ENCODE data around the gene NR2C2. TPM values are rescaled to one million over a fixed set of nuclear protein-coding genes. Genes with fewer than 3 reads are reported as not detected.

The NR2C2 gene
- total RNA-seq, 2 experiments from 2014 or later: 60.6 to 61.3 TPM

DNA sequence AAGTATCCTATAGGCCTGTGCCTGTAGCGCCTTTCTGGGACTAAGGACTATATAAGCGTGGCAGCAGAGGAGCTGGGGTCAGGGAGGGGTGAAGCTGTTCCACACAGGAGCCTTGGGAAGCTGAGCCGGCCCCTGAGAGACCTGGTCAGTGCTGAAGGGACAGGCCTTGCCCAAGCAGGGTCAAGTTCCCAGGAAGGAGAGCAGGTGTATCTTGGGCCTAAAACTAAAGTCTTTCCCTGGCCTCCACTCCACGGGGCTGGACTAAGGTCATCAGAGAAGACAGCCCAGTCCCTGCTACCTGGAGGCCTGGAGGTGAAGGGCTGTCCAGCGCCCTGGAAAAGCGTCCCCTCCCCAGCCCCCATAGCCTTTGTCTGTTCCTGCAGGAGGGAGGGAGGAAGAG is 23.9 kb upstream of the NR2C2 start:
- no peak overlapping the region for H3K27ac Mint-ChIP-seq
- no peaks in the 10 kb centered on the region for H3K36me3 Mint-ChIP-seq (ENCODE audit: low read depth)
- no peak overlapping the region for H3K4me3 Mint-ChIP-seq
- no peaks in the 10 kb centered on the region for H3K4me1 Mint-ChIP-seq (ENCODE audit: low read depth)
- H3K27me3 Mint-ChIP-seq (ENCODE audit: low read depth): no peaks in the 10 kb centered on the region
- H3K9me3 Mint-ChIP-seq: no peaks in the 10 kb centered on the region
- CTCF ChIA-PET: interaction anchor here (0.9 to 3.5 kb wide), 6 partner anchors 107 to 288 kb away, joined by 3 to 16 read pairs (median 4); no protein-coding TSS in a partner anchor
- intact Hi-C loops (cut with micrococcal nuclease): no loop called here
- no peak for DNase-seq

DNA sequence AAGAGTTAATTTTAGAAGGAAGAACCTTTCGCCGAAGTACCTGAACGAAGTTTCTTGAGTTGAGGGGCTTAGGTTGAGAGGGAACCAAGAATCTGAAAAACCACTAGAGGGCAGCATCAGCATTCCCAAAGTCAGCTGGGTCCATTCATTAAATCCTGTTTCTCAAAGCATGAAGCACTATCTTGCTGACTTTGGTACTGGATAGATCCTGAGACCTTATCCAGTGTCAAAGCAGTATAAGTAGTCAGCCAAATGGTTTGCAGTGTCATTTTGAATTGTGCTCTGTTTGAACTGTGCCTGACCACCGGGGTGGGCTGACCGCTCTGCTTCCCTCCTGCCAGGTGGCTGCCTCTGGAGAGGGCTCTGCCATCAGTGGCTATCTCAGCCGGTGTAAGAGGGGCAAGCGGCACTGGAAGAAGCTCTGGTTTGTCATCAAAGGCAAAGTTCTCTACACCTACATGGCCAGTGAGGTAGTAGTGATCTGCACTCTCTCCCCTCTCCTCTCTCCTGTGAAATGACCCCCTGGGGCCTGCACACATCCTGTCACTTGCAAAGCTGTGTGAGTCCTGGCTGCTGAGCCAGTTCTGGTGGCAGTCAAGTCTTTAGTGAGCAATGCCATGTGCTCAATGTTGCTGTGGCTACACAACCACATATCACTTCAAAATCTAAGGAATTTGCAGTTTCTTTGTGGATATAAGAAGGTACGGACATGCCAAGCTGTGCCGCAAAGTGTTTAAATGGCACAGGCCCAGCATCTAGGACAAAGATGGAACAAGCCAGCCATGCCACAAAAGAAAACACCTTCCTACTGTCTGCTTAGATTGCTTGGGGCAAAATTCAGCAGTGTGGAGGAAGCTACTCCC is 21.4 kb upstream of the NR2C2 start:
- no peaks in the 10 kb centered on the region for H3K4me1 Mint-ChIP-seq (ENCODE audit: low read depth)
- no peak overlapping the region for H3K27ac Mint-ChIP-seq
- H3K4me3 Mint-ChIP-seq: no peak overlapping the region
- intact Hi-C loops (cut with micrococcal nuclease): loop anchor here (1.0 to 5.0 kb wide), 4 partner anchors 129 to 191 kb away; partner anchors contain the start of genes MRPS25 and RBSN
- no peaks in the 10 kb centered on the region for H3K36me3 Mint-ChIP-seq (ENCODE audit: low read depth)
- no peaks in the 10 kb centered on the region for H3K9me3 Mint-ChIP-seq
- CTCF ChIA-PET: interaction anchor here (0.5 to 1.8 kb wide), 15 partner anchors 18 to 278 kb away, joined by 3 to 6 read pairs (median 4); no protein-coding TSS in a partner anchor
- no peaks in the 10 kb centered on the region for H3K27me3 Mint-ChIP-seq (ENCODE audit: low read depth)
- DNase-seq: peak; percentile 59

DNA sequence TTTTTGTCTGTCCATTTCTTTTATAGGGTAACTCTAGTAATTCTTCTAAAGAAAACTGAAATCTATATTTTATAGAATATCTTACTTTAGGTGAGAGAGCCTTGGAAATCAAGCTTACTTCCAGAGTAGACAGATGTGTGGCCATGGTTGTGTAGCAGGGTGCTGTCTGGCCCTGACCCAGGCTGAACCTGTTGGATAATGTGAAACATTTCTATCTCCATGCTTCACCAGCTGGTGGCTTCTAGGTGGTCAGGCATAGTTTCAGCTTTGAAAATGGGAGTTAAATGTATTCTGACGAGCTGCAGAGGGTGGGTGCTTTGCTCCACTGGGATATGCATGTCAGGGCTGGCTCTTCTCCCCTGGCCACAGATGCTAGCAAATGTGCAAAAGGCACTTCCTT is 20.8 kb upstream of the NR2C2 start:
- Mint-ChIP-seq H3K4me1 (ENCODE audit: low read depth) (no peaks in the 10 kb centered on the region), H3K9me3 (no peaks in the 10 kb centered on the region), H3K36me3 (ENCODE audit: low read depth) (no peaks in the 10 kb centered on the region), H3K27ac (no peak overlapping the region), H3K27me3 (ENCODE audit: low read depth) (no peaks in the 10 kb centered on the region), H3K4me3 (no peak overlapping the region)
- no peak for DNase-seq
- intact Hi-C loops (cut with micrococcal nuclease): loop anchor here (5.0 kb wide), 1 partner anchor 191 kb away; no protein-coding TSS in a partner anchor
- CTCF ChIA-PET: interaction anchor here (0.5 to 1.8 kb wide), 19 partner anchors 15 to 434 kb away, joined by 3 to 6 read pairs (median 4); no protein-coding TSS in a partner anchor

DNA sequence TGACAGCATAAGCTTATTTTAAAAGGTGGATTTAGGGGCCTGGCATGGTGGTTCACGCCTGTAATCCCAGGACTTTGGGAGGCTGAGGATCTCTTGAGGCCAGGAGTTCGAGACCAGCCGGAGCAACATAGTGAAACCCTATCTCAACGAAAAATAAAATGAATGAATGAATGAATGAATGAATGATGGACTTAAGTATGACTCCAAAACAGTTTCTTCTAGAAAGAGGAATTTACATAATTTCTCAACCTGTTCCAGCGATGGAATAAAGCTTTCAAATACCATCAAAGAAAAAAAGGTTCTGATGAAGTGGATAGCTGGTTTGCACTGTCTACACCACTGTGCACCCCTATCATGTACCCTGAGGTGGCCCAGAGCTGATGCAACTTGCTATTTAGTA is 20.1 kb upstream of the NR2C2 start:
- Mint-ChIP-seq H3K4me3 (no peak overlapping the region), H3K4me1 (ENCODE audit: low read depth) (no peaks in the 10 kb centered on the region), H3K27me3 (ENCODE audit: low read depth) (no peaks in the 10 kb centered on the region), H3K27ac (no peak overlapping the region), H3K36me3 (ENCODE audit: low read depth) (no peaks in the 10 kb centered on the region), H3K9me3 (no peaks in the 10 kb centered on the region)
- no peak for DNase-seq
- CTCF ChIA-PET: interaction anchor here (0.8 to 1.8 kb wide), 9 partner anchors 14 to 435 kb away, joined by 3 to 6 read pairs (median 4); no protein-coding TSS in a partner anchor
- intact Hi-C loops (cut with micrococcal nuclease): loop anchor here (5.0 kb wide), 1 partner anchor 190 kb away; no protein-coding TSS in a partner anchor

DNA sequence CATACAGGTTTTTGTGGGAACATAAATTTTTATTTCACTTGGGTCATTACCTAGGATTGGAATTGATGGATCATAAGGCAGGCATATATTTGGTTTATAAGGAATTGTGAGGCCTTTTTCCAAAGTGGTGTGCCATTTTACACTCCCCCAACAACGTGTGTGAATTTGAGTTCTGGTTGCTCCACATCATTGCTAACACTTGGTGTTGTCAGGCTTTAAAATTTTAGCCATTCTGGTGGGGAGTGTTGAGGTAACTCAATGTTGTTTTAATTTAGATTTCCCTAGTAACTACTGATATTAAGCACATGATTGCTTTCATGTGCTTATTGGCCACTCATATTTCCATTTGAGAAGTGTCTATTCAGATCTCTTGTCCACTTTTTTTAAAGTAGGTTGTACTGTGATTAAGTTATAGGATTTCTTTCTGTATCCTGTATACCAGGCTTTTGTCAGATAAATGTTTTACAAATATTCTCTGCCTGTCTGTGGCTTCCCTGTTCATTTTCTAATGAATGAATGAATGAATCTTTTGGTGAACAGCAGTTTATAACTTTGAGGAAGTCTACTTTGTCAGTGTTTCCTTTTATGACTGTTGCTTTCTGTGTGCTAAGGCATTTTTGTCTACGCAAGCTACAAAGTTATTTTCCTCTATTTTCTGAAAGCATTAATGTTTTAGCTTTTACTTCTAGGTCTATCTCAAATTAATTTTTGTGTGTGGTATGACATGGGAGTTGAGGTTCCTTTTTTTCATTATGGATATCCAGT is 17.9 kb upstream of the NR2C2 start:
- no peak overlapping the region for H3K27ac Mint-ChIP-seq
- intact Hi-C loops (cut with micrococcal nuclease): loop anchor here (5.0 kb wide), 1 partner anchor 188 kb away; no protein-coding TSS in a partner anchor
- no peaks in the 10 kb centered on the region for H3K9me3 Mint-ChIP-seq
- H3K4me1 Mint-ChIP-seq (ENCODE audit: low read depth): no peaks in the 10 kb centered on the region
- CTCF ChIA-PET: no interaction called here
- H3K27me3 Mint-ChIP-seq (ENCODE audit: low read depth): no peaks in the 10 kb centered on the region
- no peak for DNase-seq
- no peaks in the 10 kb centered on the region for H3K36me3 Mint-ChIP-seq (ENCODE audit: low read depth)
- H3K4me3 Mint-ChIP-seq: no peak overlapping the region

DNA sequence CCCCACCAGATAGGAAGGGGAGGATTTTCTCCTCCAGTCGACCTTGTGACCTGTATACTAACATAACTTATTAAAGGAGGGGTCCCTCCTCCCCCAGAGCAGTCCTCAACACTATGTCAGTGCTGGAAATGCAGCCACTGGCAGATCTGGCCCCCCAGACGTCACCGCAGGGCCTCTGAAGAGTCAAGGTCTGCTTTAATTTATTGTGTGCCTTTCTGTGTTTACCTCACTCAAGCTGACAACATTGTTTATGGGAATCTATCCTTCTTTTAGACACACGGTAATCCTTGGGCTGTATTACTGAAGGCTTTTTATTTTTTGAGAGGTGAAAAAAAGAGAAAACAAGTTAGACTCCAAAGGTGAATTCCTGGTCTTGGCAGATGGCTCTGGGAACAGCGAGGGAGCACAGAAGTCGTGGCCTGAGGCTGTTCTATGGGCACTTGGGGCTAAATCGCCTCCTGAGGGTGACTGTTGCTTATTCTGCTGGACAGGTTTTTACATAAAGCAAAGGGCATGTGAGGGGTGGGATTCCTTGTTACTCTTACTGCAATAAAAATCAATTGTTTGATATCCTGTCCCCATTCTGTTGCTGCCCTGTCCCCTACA is 13.5 kb upstream of the NR2C2 start:
- intact Hi-C loops (cut with micrococcal nuclease): no loop called here
- CTCF ChIA-PET: interaction anchor here (0.7 kb wide), 1 partner anchor 10 kb away, joined by 3 read pairs; no protein-coding TSS in a partner anchor

DNA sequence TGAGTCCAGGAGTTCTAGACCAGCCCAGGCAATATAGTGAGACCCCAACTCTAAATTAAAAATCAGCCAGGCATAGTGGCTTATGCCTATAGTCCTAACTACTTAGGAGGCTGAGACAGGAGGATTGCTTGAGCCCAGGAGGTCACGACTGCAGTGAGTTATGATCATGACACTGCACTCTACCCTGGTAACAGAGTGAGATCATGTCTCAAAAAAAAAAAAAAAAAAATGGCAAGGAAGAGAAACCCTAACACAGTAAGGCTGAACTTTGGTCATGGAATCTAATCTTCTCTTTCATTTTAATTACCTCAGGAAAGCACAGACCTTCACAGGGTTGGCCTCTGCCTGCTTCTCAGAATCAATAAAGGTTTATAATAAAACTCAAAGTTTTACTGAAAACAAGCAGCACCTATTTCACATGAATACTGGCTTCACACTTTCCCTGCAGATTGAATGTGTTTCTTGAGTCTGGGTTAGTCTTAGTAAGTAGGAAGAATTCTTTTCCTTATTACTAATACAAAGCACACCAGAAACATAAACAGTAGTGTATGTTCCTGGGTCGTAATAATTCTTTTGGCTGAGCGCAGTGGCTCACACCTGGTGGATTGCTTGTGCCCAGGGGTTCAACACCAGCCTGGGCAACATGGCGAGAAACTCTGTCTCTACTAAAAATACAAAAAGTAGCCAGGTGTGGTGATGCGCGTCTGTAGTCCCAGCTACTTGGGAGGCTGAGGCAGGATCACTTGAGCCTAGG is 11.6 kb upstream of the NR2C2 start:
- no peak overlapping the region for H3K4me3 Mint-ChIP-seq

More for the DNA sequence above, 13.5 kb upstream of the NR2C2 start:
- no peaks in the 10 kb centered on the region for H3K27me3 Mint-ChIP-seq (ENCODE audit: low read depth)
- DNase-seq: no peak
- H3K4me3 Mint-ChIP-seq: no peak overlapping the region
- no peaks in the 10 kb centered on the region for H3K36me3 Mint-ChIP-seq (ENCODE audit: low read depth)
- H3K4me1 Mint-ChIP-seq (ENCODE audit: low read depth): no peaks in the 10 kb centered on the region
- H3K9me3 Mint-ChIP-seq: no peaks in the 10 kb centered on the region
- H3K27ac Mint-ChIP-seq: no peak overlapping the region

DNA sequence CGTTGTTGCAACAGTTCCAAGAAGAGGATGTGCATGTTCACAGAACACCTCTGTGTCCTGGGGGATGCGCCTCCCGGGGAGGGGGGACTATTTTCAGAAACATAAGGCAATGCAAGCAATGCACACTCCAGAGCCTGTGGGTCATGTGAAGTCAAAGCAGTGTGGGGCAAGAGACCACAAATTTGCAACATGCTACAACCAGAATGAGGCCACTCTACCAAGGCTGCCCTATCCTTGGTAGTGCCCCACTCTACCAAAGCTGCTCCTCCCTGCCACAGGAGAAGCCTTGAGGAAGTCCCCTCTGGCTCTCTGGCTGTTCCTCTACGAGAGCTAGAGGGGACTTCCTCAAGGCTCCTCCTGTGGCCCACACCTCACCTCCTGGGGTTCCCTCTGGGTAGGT is 8.4 kb upstream of the NR2C2 start:
- Mint-ChIP-seq H3K27ac (no peak overlapping the region), H3K4me1 (ENCODE audit: low read depth) (peaks cover 6% of the 10 kb centered on the region), H3K9me3 (no peaks in the 10 kb centered on the region), H3K36me3 (ENCODE audit: low read depth) (peaks cover 5% of the 10 kb centered on the region), H3K4me3 (no peak overlapping the region), H3K27me3 (ENCODE audit: low read depth) (no peaks in the 10 kb centered on the region)
- intact Hi-C loops (cut with micrococcal nuclease): no loop called here
- no peak for DNase-seq
- CTCF ChIA-PET: interaction anchor here (0.9 kb wide), 1 partner anchor 21 kb away, joined by 3 read pairs; no protein-coding TSS in a partner anchor

More for the DNA sequence above, 11.6 kb upstream of the NR2C2 start:
- H3K9me3 Mint-ChIP-seq: no peaks in the 10 kb centered on the region
- no peak for DNase-seq
- H3K27me3 Mint-ChIP-seq (ENCODE audit: low read depth): no peaks in the 10 kb centered on the region
- CTCF ChIA-PET: no interaction called here
- no peaks in the 10 kb centered on the region for H3K4me1 Mint-ChIP-seq (ENCODE audit: low read depth)
- H3K27ac Mint-ChIP-seq: no peak overlapping the region
- intact Hi-C loops (cut with micrococcal nuclease): no loop called here
- H3K36me3 Mint-ChIP-seq (ENCODE audit: low read depth): no peaks in the 10 kb centered on the region

DNA sequence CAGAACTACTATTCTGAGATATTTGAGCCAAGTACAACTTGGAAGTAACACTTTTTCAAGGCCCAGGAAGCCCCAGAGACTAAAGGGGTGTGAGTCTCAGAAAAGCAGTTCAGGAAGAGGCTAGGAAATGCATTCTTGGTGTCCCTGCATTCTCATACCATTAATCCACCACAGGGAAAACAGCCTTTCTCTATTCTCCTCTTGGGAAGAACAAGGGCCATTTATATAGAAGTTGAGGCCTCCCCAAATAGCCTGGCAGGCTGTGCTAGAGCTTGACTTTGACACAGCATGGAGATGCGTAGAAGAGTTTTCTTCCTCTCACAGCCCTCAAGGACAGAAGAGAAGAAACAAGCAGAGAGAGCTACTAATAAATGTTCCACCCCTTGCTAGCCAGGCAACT is 5.5 kb upstream of the NR2C2 start:
- H3K4me3 Mint-ChIP-seq: no peak overlapping the region
- DNase-seq: no peak
- CTCF ChIA-PET: interaction anchor here (0.5 kb wide), 1 partner anchor 15 kb away, joined by 3 read pairs; no protein-coding TSS in a partner anchor
- intact Hi-C loops (cut with micrococcal nuclease): no loop called here
- H3K27me3 Mint-ChIP-seq (ENCODE audit: low read depth): no peaks in the 10 kb centered on the region
- H3K36me3 Mint-ChIP-seq (ENCODE audit: low read depth): peaks cover 20% of the 10 kb centered on the region
- peaks cover 21% of the 10 kb centered on the region for H3K4me1 Mint-ChIP-seq (ENCODE audit: low read depth)
- H3K9me3 Mint-ChIP-seq: no peaks in the 10 kb centered on the region
- H3K27ac Mint-ChIP-seq: no peak overlapping the region

DNA sequence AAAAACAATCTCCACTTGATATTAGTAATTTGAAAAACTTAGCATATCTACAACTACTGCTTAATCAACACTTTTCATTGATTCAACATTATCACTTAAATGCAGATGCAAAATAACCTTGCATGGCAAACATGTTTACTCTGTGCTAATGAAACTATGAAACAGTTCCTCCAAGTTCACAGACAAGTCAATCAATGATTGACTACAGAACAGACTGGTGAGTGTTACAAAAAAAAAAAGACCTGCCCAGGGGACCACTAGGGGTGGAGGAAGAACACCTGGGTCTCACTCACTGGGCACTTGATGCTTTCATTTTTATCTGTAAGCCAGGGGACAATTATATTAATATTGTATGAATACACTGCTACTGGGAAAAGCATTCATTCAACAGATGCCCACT is 4.3 kb upstream of the NR2C2 start:
- H3K4me1 Mint-ChIP-seq (ENCODE audit: low read depth): peaks cover 21% of the 10 kb centered on the region
- no peak for DNase-seq
- H3K36me3 Mint-ChIP-seq (ENCODE audit: low read depth): peaks cover 20% of the 10 kb centered on the region
- CTCF ChIA-PET: interaction anchor here (1.2 kb wide), 1 partner anchor 22 kb away, joined by 6 read pairs; no protein-coding TSS in a partner anchor
- no peaks in the 10 kb centered on the region for H3K27me3 Mint-ChIP-seq (ENCODE audit: low read depth)
- intact Hi-C loops (cut with micrococcal nuclease): no loop called here
- no peaks in the 10 kb centered on the region for H3K9me3 Mint-ChIP-seq
- H3K4me3 Mint-ChIP-seq: no peak overlapping the region
- H3K27ac Mint-ChIP-seq: no peak overlapping the region

DNA sequence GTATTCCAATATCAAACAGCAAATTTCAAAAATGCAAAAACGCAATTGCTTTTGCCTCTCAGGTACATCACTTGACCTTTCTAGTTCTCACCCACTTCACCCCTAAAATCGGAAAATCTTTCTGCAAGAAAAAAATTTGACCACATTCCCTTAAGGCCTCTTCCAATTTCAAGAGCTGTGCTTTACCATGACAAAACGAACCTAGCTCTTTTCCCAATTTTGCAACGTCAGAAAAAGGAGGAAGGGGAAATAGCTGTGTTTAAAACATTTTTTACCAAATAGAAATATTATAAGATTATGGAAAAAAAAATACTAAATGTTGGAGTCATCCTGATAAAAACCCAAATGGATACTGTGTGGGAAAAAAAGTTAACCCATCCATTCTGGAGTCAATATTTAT is 1.1 kb upstream of the NR2C2 start:
- peak overlapping the region; percentile 84 for H3K4me3 Mint-ChIP-seq
- peaks cover 35% of the 10 kb centered on the region for H3K4me1 Mint-ChIP-seq (ENCODE audit: low read depth)
- H3K36me3 Mint-ChIP-seq (ENCODE audit: low read depth): peaks cover 30% of the 10 kb centered on the region
- CTCF ChIA-PET: interaction anchor here (1.3 to 1.6 kb wide), 2 partner anchors 20 to 260 kb away, joined by 4 to 6 read pairs; partner anchors contain the start of gene CAPN7
- intact Hi-C loops (cut with micrococcal nuclease): loop anchor here (5.0 kb wide), 2 partner anchors 416 to 481 kb away; partner anchors contain the start of genes EAF1 and METTL6
- peak overlapping the region; percentile 30 for H3K27ac Mint-ChIP-seq
- no peaks in the 10 kb centered on the region for H3K9me3 Mint-ChIP-seq
- DNase-seq: no peak
- H3K27me3 Mint-ChIP-seq (ENCODE audit: low read depth): no peaks in the 10 kb centered on the region
